ENCODE results near the gene SYNRG.
A peak's percentile ranks its signal among the peaks of the same experiment; 100 is the strongest.
"Not testable (repeated sequence)": the region's sequence is repeated elsewhere in the genome, so short reads cannot be mapped to it uniquely, and the experiment has no call there.

Gene SYNRG

GRCh38 chr17:37532756-37533155 is 76.5 kb downstream of the SYNRG start:
- no peak for DNase-seq

- DNase-seq = no peak
Observed at GRCh38 chr17:37530420-37530819, 78.8 kb downstream of the SYNRG start.

DNA sequence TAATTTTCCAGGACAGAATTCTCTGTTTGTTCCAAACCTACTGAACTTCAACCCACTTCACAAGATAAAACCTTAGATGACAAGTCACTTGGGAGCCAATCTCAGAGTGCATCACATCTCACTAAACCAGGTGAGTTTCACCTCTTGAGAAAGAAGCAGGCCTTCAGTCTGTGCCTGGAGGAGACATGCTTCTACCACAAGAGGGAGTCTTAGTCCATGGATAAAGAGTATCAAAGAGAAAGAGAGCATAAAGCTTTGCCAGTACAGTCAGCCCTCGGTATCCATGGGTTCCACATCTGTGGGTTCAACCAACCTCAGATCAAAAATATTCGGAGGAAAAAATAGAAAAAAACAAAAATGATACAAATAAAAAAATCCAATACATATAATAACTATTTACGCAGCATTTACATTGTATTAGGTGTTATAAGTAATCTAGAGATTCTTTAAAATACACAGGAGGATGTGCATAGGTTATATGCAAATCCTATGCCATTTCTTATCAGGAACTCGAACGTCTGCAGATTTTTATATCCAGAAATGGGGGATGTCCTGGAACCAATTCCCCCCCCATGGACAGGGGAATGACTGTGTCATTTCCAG is 81.9 kb downstream of the SYNRG start:
- peak; percentile 19 for DNase-seq

- DNase-seq = no peak
Observed at GRCh38 chr17:37523715-37524219, 85.5 kb downstream of the SYNRG start.

DNA sequence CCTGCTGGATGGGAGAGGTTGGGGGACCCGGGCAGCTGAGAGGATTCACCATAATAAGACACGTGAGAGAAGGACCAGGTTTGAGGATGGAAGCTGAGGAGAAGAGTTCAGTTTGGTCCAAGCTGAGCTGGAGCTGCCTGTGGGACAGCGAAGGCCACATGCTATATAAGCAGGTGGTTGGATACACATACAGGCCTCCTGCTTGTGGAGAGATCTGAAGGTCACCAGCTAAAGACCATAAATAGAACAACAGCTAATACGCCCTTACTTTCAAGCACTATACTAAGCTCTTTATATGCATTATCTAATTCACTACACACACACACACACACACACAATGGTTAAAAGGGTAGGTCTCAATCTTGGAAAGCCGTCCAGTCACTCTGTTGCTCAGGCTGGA is 87.4 kb downstream of the SYNRG start:
- DNase-seq = no peak

GRCh38 chr17:37520174-37520573 is 89.0 kb downstream of the SYNRG start:
- DNase-seq = no peak

- DNase-seq = no peak
Observed at GRCh38 chr17:37519251-37519985, 89.8 kb downstream of the SYNRG start.

DNA sequence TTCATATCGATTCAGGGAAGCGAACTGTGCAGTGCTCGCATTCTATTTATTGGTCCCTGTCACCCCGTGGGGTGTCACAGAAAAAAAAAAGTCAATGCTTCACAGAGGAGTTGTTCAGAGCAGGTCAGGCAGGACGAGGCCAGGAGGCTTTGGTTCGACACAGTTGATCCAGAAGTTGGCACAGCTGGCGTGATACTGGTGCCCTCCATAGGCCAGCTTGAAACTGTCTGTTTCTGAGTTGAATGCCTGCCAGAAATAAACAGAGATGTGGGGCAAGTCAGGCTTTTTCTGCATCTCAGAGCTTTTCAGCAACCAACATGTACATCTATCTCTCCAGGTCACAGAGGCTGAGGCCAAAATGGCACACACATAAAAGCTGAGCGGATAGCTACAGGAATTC is 90.4 kb downstream of the SYNRG start:
- DNase-seq = no peak

DNA sequence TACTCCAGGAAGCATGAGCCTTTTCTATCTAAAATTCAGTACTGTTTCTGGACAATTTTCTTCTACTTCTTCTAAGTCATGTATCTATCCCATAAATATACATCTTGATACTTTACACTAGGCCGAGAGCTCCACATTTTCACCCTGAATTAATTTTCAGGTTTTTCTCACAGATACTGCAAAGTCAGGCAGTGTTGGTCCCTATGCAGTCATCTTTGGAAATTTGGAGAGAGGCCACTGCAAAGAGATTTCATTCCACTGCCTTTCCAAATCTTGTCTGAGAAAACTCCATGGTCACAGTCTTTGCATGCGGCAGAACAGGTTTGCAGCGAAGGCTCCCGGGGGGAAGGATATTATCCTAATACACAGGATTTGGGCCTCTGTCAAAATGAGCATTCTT is 91.3 kb downstream of the SYNRG start:
- no peak for DNase-seq

DNA sequence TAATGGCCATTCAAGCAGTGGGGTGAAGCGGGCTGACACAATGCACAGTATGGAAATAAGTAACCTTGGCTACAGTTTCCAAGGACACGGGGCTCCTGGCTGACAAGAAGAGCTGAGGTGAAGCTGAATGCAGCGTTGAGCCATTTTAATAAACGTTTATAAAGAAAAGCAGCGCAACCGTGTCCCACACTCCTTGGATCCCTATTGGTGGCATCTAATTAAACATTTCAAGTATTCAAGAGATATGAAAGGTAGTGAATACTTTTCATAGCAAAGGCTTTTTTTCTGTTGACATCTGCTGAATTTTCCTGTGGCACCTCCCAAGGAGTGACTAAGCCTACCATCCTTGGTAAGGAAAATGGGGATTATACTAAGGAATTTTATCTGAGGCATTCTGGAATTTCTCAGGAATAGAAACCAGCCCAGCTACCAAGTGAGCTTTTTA is 93.1 kb downstream of the SYNRG start:
- no peak for DNase-seq

DNA sequence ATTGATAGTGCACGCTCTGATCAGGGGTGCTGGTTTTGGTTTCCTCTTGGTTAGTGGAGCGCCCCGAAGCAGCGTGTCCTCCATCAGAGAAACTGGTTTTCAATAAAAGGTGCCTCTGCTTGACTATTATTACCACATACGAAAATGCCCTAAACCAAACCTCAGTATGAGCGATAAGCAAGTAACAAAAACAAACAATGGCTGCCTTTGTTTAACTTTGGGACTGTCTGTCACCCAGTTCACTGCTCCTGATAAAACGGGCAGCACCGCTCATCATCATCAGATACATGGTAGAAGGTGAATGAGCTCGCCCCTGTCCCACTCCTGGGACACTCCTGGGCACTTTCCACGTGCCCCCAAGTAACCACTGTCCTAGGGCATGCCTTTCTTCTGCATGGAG is 95.5 kb downstream of the SYNRG start:
- no peak for DNase-seq

DNA sequence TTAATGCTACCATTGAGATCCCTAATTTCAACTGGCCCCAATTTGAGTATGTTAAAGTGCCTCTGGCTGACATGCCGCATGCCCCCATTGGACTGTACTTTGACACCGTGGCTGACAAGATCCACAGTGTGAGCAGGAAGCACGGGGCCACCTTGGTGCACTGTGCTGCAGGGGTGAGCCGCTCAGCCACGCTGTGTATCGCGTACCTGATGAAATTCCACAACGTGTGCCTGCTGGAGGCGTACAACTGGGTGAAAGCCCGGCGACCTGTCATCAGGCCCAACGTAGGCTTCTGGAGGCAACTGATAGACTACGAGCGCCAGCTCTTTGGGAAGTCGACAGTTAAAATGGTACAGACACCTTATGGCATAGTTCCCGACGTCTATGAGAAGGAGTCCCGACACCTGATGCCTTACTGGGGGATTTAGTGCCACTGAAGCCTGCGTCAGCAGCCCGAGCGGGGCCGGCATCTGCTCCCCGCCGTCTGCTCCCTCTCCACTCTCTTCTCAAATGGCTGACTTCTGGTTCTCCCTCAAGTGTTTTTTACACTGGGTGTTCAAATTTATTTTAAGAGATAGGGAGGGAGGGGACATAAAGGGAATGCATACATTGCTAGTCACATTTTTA is 96.7 kb downstream of the SYNRG start:
- no peak for DNase-seq

- not testable (repeated sequence) for DNase-seq
Observed at GRCh38 chr17:37511642-37512041, 97.6 kb downstream of the SYNRG start.

- no peak for DNase-seq
Observed at GRCh38 chr17:37510056-37510455, 99.2 kb downstream of the SYNRG start.

- no peak for DNase-seq
Observed at GRCh38 chr17:37507111-37507510, 102.1 kb downstream of the SYNRG start.

- DNase-seq = no peak
Observed at GRCh38 chr17:37506678-37507077, 102.5 kb downstream of the SYNRG start.

DNA sequence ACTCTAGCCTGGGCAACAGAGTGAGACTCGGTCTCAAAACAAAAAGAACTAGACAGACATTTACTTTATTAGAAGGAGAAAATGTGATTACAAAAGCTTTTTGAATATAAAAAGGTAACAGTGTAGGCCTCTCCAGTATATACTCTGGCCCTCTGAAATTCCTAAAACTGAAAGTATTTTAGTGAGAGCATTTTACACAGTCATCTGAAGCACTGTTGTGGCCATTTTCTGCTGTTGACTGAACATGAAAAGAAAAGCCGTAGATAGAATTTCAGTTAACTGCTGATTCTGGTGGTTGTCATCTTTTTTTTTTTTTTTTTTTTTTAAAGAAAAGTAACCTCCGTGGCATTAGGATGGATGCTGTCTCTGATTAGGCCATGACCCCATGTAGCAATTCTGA is 103.9 kb downstream of the SYNRG start:
- DNase-seq = no peak

DNA sequence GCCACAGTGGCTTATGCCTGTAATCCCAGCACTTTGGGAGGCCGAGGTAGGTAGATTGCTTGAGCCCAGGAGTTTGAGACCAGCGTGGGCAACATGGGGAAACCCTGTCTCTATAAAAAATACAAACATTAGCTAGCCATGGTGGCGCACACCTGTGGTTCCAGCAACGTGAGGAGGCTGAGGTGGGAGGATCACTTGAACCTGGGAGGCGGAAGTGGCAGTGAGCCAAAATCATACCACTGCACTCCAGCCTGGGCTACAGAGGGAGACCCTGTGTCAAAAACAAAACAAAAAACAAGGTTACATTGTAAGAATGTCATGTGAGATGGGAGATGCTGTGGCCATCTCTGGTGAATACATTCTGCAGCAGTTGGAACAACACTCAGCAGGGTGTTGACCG is 106.1 kb downstream of the SYNRG start:
- DNase-seq = no peak

DNA sequence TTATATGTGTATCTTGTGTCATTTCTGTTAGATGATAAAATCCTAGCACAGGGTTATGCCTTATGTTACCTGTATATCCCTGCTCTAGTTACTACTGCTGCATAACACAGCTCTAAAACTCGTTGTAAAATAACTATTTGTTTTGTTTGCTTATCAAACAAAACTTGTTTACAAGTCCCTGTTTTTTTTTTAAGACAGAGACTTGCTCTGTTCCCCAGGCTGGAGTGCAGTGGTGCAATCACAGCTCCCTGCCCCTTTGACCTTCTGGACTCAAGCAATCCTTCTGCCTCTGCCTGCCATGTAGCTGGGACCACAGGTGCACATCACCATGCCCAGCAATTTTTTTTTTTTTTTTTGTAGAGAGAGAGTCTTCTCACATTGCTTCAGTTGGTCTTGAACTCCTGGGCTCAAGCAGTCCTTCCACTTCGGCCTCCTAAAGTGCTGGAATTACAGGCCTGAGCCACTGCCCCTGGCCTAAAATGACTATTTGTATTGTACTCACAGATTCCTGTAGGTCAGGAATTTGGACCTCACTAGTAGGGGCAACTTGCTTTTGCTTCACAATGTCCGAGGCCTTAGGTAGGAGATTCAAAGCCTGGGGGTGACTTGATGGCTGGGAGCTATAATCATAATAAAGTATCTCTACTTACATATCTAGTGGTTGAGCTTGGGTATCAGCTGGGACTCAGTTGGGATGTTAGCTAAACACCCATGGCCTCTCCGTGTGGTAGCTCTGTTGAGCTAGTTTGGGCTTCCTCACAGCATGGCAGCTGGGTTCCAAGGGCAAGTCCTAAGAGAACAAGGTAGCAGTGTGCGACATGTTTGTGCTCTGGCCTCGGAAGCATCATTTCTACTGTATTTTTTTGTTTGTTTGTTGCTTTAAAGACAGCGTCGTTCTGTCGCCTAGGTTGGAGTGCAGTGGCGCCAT is 106.9 kb downstream of the SYNRG start:
- no peak for DNase-seq

- DNase-seq = no peak
Observed at GRCh38 chr17:37500378-37500777, 108.8 kb downstream of the SYNRG start.

GRCh38 chr17:37494971-37495370 is 114.2 kb downstream of the SYNRG start:
- DNase-seq = no peak

- DNase-seq = no peak
Observed at GRCh38 chr17:37494401-37494831, 114.8 kb downstream of the SYNRG start.
